ENCODE results near the gene CYP19A1. TPM values are rescaled to one million over a fixed set of nuclear protein-coding genes. Genes with fewer than 3 reads are reported as not detected.

CYP19A1 gene
- total and polyA plus RNA-seq, 3 donors from 2014 or later, result 2.8 to 29.0 (median 3.3) TPM

DNA sequence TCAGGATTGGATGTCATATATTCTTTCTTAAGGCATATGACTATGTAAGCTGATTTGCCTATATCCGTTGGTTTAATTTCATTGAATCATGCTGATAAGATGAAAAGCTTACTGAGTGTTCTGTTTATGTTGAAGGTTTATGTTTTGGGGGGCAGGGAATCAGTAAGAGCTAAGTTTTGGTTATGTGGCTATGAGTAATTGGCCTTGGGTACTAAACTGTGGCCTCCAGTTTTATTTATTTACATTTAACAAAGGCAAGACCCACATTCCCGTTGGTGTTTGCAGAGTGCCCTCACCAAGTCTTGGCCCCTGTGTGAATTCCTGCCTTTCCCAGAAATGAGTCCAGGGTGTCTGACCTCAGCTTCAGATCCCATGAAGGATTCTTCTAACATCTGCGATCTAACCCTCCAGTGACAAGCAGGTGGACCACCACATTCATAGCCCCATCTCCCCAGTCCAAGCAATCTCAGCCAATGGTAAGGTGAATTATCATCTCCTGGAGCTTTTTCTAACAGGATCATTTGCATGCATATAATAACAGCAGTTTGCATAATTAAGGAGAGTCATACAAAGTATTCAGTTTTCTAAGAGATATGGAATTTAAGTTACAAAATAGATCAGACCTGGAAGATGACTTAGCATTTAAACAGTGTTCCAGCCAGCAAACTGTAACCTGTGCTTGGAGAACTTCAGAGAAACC, 30.5 kb upstream of the CYP19A1 start:
- H3K27me3 ChIP-seq, result no peaks in the 10 kb centered on the region
- TF ChIP-seq, protein P1, sequence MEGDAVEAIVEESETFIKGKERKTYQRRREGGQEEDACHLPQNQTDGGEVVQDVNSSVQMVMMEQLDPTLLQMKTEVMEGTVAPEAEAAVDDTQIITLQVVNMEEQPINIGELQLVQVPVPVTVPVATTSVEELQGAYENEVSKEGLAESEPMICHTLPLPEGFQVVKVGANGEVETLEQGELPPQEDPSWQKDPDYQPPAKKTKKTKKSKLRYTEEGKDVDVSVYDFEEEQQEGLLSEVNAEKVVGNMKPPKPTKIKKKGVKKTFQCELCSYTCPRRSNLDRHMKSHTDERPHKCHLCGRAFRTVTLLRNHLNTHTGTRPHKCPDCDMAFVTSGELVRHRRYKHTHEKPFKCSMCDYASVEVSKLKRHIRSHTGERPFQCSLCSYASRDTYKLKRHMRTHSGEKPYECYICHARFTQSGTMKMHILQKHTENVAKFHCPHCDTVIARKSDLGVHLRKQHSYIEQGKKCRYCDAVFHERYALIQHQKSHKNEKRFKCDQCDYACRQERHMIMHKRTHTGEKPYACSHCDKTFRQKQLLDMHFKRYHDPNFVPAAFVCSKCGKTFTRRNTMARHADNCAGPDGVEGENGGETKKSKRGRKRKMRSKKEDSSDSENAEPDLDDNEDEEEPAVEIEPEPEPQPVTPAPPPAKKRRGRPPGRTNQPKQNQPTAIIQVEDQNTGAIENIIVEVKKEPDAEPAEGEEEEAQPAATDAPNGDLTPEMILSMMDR (IDR thresholded peaks at IDR 0.05), result no peak
- TF ChIP-seq POLR2A (IDR thresholded peaks at IDR 0.05), result no peak
- no peaks in the 10 kb centered on the region for H3K36me3 ChIP-seq (ENCODE audit: low read depth, missing control alignments)
- H3K27ac ChIP-seq, result no peak overlapping the region
- H3K4me3 ChIP-seq, result no peak overlapping the region
- DNase-seq, result no peak
- 69 to 79% methylated on average over 3 of the region's 3 CpGs for WGBS, 2 donors
- intact Hi-C loops (cut with DNase I; ENCODE audit: low total_unique reads), result no loop called here
- no peaks in the 10 kb centered on the region for H3K9me3 ChIP-seq
- peaks cover 7% of the 10 kb centered on the region for H3K4me1 ChIP-seq

DNA sequence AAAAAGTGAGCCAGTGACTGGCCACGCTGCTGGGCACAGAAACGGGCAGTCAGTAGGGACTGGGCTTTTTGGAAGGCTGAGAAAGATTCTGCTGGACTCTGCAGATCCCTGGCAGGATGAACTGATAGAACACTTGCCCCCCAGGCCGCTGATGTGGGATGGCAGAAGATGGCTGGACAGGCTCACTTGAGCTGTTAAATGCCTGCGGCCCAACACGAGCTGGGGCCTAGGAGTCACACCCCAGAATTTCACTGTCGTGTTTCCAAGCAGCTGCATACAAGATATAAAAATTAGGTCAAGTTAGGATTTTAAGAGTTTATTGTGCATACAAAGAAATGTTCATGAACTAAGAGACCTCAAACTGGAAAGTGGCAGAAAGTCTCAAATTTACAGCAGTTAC, 29.9 kb upstream of the CYP19A1 start:
- WGBS, 2 donors, result 65 to 79% methylated on average over 6 of the region's 6 CpGs
- Histone ChIP-seq H3K27ac (peak overlapping the region in 1 of 2 donors; percentile 38), H3K4me3 (no peak overlapping the region), H3K36me3 (ENCODE audit: low read depth, missing control alignments) (no peaks in the 10 kb centered on the region), H3K9me3 (no peaks in the 10 kb centered on the region), H3K4me1 (peaks cover 7% of the 10 kb centered on the region), H3K27me3 (no peaks in the 10 kb centered on the region)
- TF ChIP-seq POLR2A (IDR thresholded peaks at IDR 0.05), result no peak
- TF ChIP-seq, protein P1 (IDR thresholded peaks at IDR 0.05), result no peak
- intact Hi-C loops (cut with DNase I; ENCODE audit: low total_unique reads), result no loop called here
- peak; percentile 26 for DNase-seq

DNA sequence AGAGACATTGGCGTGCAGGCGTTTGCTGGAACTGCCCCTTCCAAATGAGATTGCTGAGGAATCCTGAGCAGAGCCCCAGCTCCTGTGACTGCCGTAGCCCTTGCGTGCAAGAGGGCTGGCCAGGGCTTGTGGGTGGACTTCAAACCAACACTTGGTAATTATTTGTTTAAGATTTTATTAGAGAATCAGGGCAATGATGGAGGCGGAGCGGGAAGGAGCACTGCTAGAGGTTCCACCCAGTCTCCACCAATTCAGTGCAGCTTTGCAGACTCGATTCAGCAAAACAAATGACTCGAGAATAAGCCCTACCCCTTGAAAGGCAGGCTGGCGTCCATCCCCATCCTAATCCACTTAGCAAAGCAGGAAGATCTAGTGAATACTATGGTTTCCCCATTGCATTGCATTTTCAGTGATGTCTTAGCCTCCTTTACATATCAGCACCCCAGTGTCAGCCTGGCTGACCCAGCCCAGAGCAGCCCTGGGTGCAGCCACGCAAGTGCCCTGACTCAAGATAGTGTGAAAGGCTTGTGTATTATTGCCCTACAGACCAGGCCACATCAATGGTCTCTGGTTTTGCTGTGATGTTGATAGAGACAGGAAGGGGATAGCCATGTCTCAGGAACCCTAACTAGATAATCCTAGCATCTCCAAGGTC, 29.1 kb upstream of the CYP19A1 start:
- no peak overlapping the region for H3K4me3 ChIP-seq
- peak overlapping the region in 1 of 2 donors; percentile 38 for H3K27ac ChIP-seq
- no peaks in the 10 kb centered on the region for H3K36me3 ChIP-seq (ENCODE audit: low read depth, missing control alignments)
- TF ChIP-seq, protein P1 (IDR thresholded peaks at IDR 0.05), result no peak
- TF ChIP-seq POLR2A (IDR thresholded peaks at IDR 0.05), result no peak
- DNase-seq, result peak; percentile 39
- WGBS, 2 donors, result 69 to 75% methylated on average over 10 of the region's 10 CpGs
- intact Hi-C loops (cut with DNase I; ENCODE audit: low total_unique reads), result no loop called here
- H3K4me1 ChIP-seq, result peaks cover 7% of the 10 kb centered on the region
- H3K27me3 ChIP-seq, result no peaks in the 10 kb centered on the region
- no peaks in the 10 kb centered on the region for H3K9me3 ChIP-seq

DNA sequence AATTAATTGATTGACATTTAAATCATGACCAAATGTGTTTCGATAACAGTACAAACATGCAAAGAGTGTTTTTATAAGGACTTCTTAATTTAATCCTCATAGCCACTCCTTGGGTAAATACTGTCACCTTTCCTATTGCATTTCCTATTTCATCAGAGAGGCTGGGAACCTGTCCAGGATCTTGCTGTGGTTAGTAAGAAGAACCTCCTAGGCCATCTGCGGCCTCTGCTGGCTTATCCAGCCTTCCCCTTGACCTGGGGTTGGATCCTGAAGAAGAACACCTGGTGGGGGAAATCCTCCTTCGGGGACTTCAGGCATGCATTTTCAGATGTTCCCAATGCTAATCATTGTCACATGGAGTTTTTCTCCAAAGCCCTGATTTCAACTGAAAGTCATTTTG, 28.5 kb upstream of the CYP19A1 start:
- Histone ChIP-seq H3K4me3 (no peak overlapping the region), H3K27ac (no peak overlapping the region), H3K4me1 (peaks cover 7% of the 10 kb centered on the region), H3K9me3 (no peaks in the 10 kb centered on the region), H3K36me3 (ENCODE audit: low read depth, missing control alignments) (no peaks in the 10 kb centered on the region), H3K27me3 (no peaks in the 10 kb centered on the region)
- 53 to 67% methylated on average over 3 of the region's 3 CpGs for WGBS, 2 donors
- DNase-seq, result peak; percentile 79
- TF ChIP-seq, protein P1 (IDR thresholded peaks at IDR 0.05), result no peak
- no peak for TF ChIP-seq POLR2A (IDR thresholded peaks at IDR 0.05)
- intact Hi-C loops (cut with DNase I; ENCODE audit: low total_unique reads), result no loop called here
